K562 (cell line): ENCODE data around the gene CMTM5. TPM values are rescaled to one million over a fixed set of nuclear protein-coding genes. Genes with fewer than 3 reads are reported as not detected.

Experiments
- ATAC-seq: fragments of 200-7000 bp; cut with Tn5 transposase; 3 replicates; pipeline ENCODE4 v1.9.1; 2020; ENCODE audit warnings: moderate library complexity
- BruUV-seq: library from RNA; stranded (reverse); fragments of 400-500 nt; replicated peaks from 2 replicates; lab custom pipeline; 2021; lab: Mats Ljungman, UMichigan
- CTCF ChIA-PET: fragments of 300-600 bp; formaldehyde crosslinking; extraction: SDS; loops from one replicate; lab custom pipeline; 2021; ENCODE audit warnings: low intra/inter-chr PET ratio; lab: Yijun Ruan, JAX
- POLR2A ChIA-PET: fragments of 300-600, 350-650 bp; sonication (Branson Sonifier 250); formaldehyde crosslinking; extraction: SDS; loops from one replicate; lab custom pipeline; 2021; ENCODE audit warnings: antibody characterized with exemption, inconsistent platforms; lab: Yijun Ruan, JAX
- DNase-seq, 4 experiments: peaks; one replicate each; pipeline versions ENCODE4 v3.0.0 to v3.0.0-alpha.2; 2011 to 2018; ENCODE audit warnings: low spot score in 3 of 4, mixed read lengths in 3 of 4; ENCODE audit errors: extremely low read depth in 1 of 4
- FAIRE-seq: peaks from 2 replicates; lab custom pipeline; 2011; peaks lifted over from hg19 to GRCh38; lab: Jason Lieb, UNC
- H2AFZ ChIP-seq: 2 replicates; pipeline ENCODE4 v1.6.0; 2011; ENCODE audit warnings: low read depth, low read length, control low read depth, inconsistent platforms
- H3K27ac ChIP-seq: fragments of 200-600 bp; 3 replicates; pipeline ENCODE4 v1.8.0; 2011; ENCODE audit warnings: low read depth, mild to moderate bottlenecking, control low read depth, inconsistent platforms, low read length, moderate library complexity, mixed read lengths; ENCODE audit errors: extremely low read depth
- H3K27me3 ChIP-seq, 2 experiments: fragments of 300-600 bp in 1 of 2; 2 replicates in 1 of 2; 3 replicates in 1 of 2; pipeline versions ENCODE4 v1.6.0 to v1.8.0; 2011; ENCODE audit warnings: inconsistent platforms in 2 of 2, low read length in 2 of 2, mild to moderate bottlenecking in 1 of 2, mixed read lengths in 1 of 2, moderate library complexity in 1 of 2; ENCODE audit not compliant: control insufficient read depth in 2 of 2, insufficient read depth in 2 of 2
- H3K36me3 ChIP-seq: fragments of 300-600 bp; 3 replicates; pipeline ENCODE4 v1.8.0; 2011; ENCODE audit warnings: mild to moderate bottlenecking, low read length, inconsistent platforms; ENCODE audit not compliant: control insufficient read depth, insufficient read depth
- H3K4me1 ChIP-seq, 2 experiments: fragments of 200-600 bp in 1 of 2; replicated peaks in 1 of 2; 2 replicates in 1 of 2; 3 replicates in 1 of 2; pipeline versions ENCODE4 v1.5.1 to v1.8.0; 2011; ENCODE audit warnings: inconsistent platforms in 2 of 2, low read length in 2 of 2, mild to moderate bottlenecking in 1 of 2, mixed read lengths in 1 of 2, moderate library complexity in 1 of 2; ENCODE audit not compliant: control insufficient read depth in 2 of 2, insufficient read depth in 2 of 2
- H3K4me2 ChIP-seq: 2 replicates; pipeline ENCODE4 v1.6.1; 2011; ENCODE audit warnings: low read length, control low read depth, inconsistent platforms, mixed read lengths; ENCODE audit not compliant: insufficient read depth
- H3K4me3 ChIP-seq: fragments of 200-600 bp; sonication (generic), shearing (Covaris generic); 2 replicates; pipeline ENCODE4 v1.5.1; 2016; ENCODE audit warnings: control low read depth, inconsistent platforms
- H3K79me2 ChIP-seq: fragments of 200-600 bp; 3 replicates; pipeline ENCODE4 v1.8.0; 2011; ENCODE audit warnings: low read length, inconsistent platforms; ENCODE audit not compliant: control insufficient read depth, insufficient read depth
- H3K9ac ChIP-seq, 2 experiments: 2 replicates each; pipeline versions ENCODE4 v1.6.0 to v1.6.1; 2011; ENCODE audit warnings: low read depth in 2 of 2, low read length in 2 of 2, control low read depth in 1 of 2, inconsistent platforms in 1 of 2, mild to moderate bottlenecking in 1 of 2, mixed read lengths in 1 of 2; ENCODE audit not compliant: insufficient read depth in 1 of 2
- H3K9me1 ChIP-seq: one replicate; pipeline ENCODE4 v1.6.0; 2011; ENCODE audit warnings: inconsistent platforms, mild to moderate bottlenecking, low read length, moderate library complexity; ENCODE audit not compliant: control insufficient read depth, insufficient read depth
- H3K9me3 ChIP-seq: replicated peaks from 2 replicates; pipeline ENCODE4 v1.5.1; 2011; ENCODE audit warnings: low read depth, low read length, inconsistent platforms; ENCODE audit not compliant: control insufficient read depth, insufficient read depth
- H4K20me1 ChIP-seq: replicated peaks from 2 replicates; pipeline ENCODE4 v1.6.1; 2011; ENCODE audit warnings: low read length, inconsistent platforms, mixed read lengths; ENCODE audit not compliant: control insufficient read depth, insufficient read depth
- CEBPZ ChIP-seq: fragments of 150-350 bp; IDR thresholded peaks from 2 replicates; pipeline ENCODE4 v1.6.1; 2014; ENCODE audit warnings: low read depth, mild to moderate bottlenecking, low read length, borderline replicate concordance
- FOSL1 ChIP-seq: fragments of 200-800 bp; sonication (Bioruptor generic); conservative IDR thresholded peaks from 2 replicates; pipeline ENCODE4 v1.6.1; 2016; ENCODE audit warnings: missing genetic modification characterization, missing compliant biosample characterization
- FOXP1 ChIP-seq: sonication (generic); formaldehyde crosslinking; IDR thresholded peaks from 2 replicates; pipeline ENCODE4 v1.8.0; 2022; ENCODE audit warnings: mild to moderate bottlenecking, missing genetic modification reagents
- MITF ChIP-seq: IDR thresholded peaks from 2 replicates; pipeline ENCODE4 v1.6.1; 2014; ENCODE audit warnings: antibody characterized with exemption
- NFIC ChIP-seq: fragments of 450-650 bp; IDR thresholded peaks from 2 replicates; pipeline ENCODE4 v1.6.1; 2017; ENCODE audit warnings: mild to moderate bottlenecking, inconsistent platforms
- NRF1 ChIP-seq, 2 experiments: fragments of 450-650 bp; IDR thresholded peaks in 1 of 2; conservative IDR thresholded peaks in 1 of 2; 2 replicates each; pipeline ENCODE4 v1.6.1; 2014; ENCODE audit warnings: mild to moderate bottlenecking in 2 of 2
- SMAD1 ChIP-seq: fragments of 150-350 bp; IDR thresholded peaks from 2 replicates; pipeline ENCODE4 v1.6.1; 2014; ENCODE audit warnings: low read length, low read depth; ENCODE audit not compliant: partially characterized antibody
- SREBF1 ChIP-seq: fragments of 150-350 bp; IDR thresholded peaks from 2 replicates; pipeline ENCODE4 v1.6.1; 2014; ENCODE audit warnings: antibody characterized with exemption, low read depth, low read length, borderline replicate concordance
- SRF ChIP-seq, 2 experiments: fragments of 250-450, 450-650 bp in 1 of 2; sonication (Bioruptor Pico) in 1 of 2; sonication (generic) in 1 of 2; formaldehyde crosslinking; IDR thresholded peaks; 2 replicates each; pipeline versions ENCODE4 v1.5.0 to v1.5.1; 2020 to 2022; ENCODE audit warnings: mild to moderate bottlenecking in 1 of 2, missing genetic modification reagents in 1 of 2
- TAF1 ChIP-seq: IDR thresholded peaks from 2 replicates; pipeline ENCODE4 v1.6.1; 2011; ENCODE audit warnings: mild to moderate bottlenecking, low read length, moderate library complexity; ENCODE audit not compliant: insufficient read depth, control insufficient read depth, severe bottlenecking; ENCODE audit errors: extremely low read depth
- USF2 ChIP-seq: sonication (generic); formaldehyde crosslinking; IDR thresholded peaks from 2 replicates; pipeline ENCODE4 v1.5.0; 2020; ENCODE audit warnings: missing genetic modification reagents
- ZNF134 ChIP-seq: fragments of 250-450 bp; sonication (Bioruptor Pico); conservative IDR thresholded peaks from 2 replicates; pipeline ENCODE4 v1.4.0; 2020
- WGBS: fragments of 100-300 bp; shearing (Covaris generic); methylation state at CpG from one replicate; pipeline ENCODE4 v1.1.6; 2016; ENCODE audit warnings: low coverage, mixed read lengths; ENCODE audit not compliant: insufficient coverage; ENCODE audit errors: missing lambda C conversion rate; 5-methylcytosine and 5-hydroxymethylcytosine counted together
- in situ Hi-C: fragments of 300-500 bp; cut with MboI; formaldehyde crosslinking; loops from 4 replicates; pipeline ENCODE4 v1.15.0; 2018; ENCODE audit warnings: inconsistent platforms, mixed read lengths
- intact Hi-C: fragments of 100-400 bp; cut with micrococcal nuclease; formaldehyde crosslinking; loops from 2 replicates; pipeline ENCODE4 v1.14.2; 2022
- polyA plus RNA-seq, 8 experiments: library from polyadenylated mRNA; depleted of rRNA in 4 of 8; stranded (reverse) in 5 of 8; unstranded in 3 of 8; fragments of >200 nt; fragmentation: Nextera tagmentation in 2 of 8; fragmentation: Illumina TruSeq in 1 of 8; extraction: Ambion mirVana in 2 of 8; extraction: Trizol in 1 of 8; gene quantifications; 2 replicates each; pipeline versions ENCODE4 v1.2.1 to v1.2.3, GENCODE V29; 2011 to 2014; ENCODE audit warnings: inconsistent platforms in 1 of 8, missing spikeins in 1 of 8
- total RNA-seq, 7 experiments: library from RNA; depleted of rRNA in 6 of 7; stranded (reverse); fragments of >200 nt in 6 of 7; fragmentation: Illumina TruSeq in 2 of 7; extraction: Trizol in 2 of 7; gene quantifications; 2 replicates each; pipeline versions ENCODE4 v1.2.1 to v1.2.3, GENCODE V29; 2011 to 2021; ENCODE audit warnings: low replicate concordance in 1 of 7
- TF ChIP-seq, protein P1 (sequence below): fragments of 450-650 bp; formaldehyde crosslinking; IDR thresholded peaks from 2 replicates; pipeline ENCODE4 v1.4.0; 2020; ENCODE audit warnings: mild to moderate bottlenecking, moderate library complexity

Gene CMTM5
- total and polyA plus RNA-seq, 9 of the 15 experiments (the other 6 are each of a cell fraction or from before 2014, with no cell fraction given): 0.21 TPM; not detected in 8

- no TSS peak for BruUV-seq
- DNase-seq (no peak), ATAC-seq (no peak), FAIRE-seq (no peak)
- no peak overlapping the region for H3K4me3 ChIP-seq
- H3K9ac ChIP-seq: no peak overlapping the region
- no peak overlapping the region for H3K27ac ChIP-seq
- no peaks in the 10 kb centered on the region for H3K9me1 ChIP-seq
- no peaks in the 10 kb centered on the region for H3K36me3 ChIP-seq
- intact Hi-C loops (no loop called here), in situ Hi-C loops (no loop called here)
- ChIA-PET CTCF (no interaction called here), POLR2A (no interaction called here)
- 11% methylated on average over 4 of the region's 11 CpGs for WGBS
- peaks cover 0 to 5% of the 10 kb centered on the region in 2 experiments; a peak in 3 of 5 replicates for H3K4me1 ChIP-seq
- peaks cover 10 to 49% of the 10 kb centered on the region in 2 experiments for H3K27me3 ChIP-seq
- no peaks in the 10 kb centered on the region; the same call in 1 of the 2 replicates for H4K20me1 ChIP-seq
- H3K9me3 ChIP-seq: no peaks in the 10 kb centered on the region
- H3K79me2 ChIP-seq: no peaks in the 10 kb centered on the region
- H2AFZ ChIP-seq: no peak overlapping the region
- no peak overlapping the region for H3K4me2 ChIP-seq
- no peak for TF ChIP-seq SREBF1
- TF ChIP-seq ZNF134: no peak
- no peak for TF ChIP-seq MITF
- no peak for TF ChIP-seq NRF1 (conservative IDR thresholded peaks at IDR 0.05 in 1 of 2, IDR thresholded peaks at IDR 0.05 in 1 of 2)
- no peak for TF ChIP-seq SRF (CRISPR knock-in tag; IDR thresholded peaks at IDR 0.05)
- no peak for TF ChIP-seq USF2 (CRISPR knock-in tag)
- TF ChIP-seq TAF1: no peak
- TF ChIP-seq FOXP1 (CRISPR knock-in tag): no peak
- TF ChIP-seq, protein P1, sequence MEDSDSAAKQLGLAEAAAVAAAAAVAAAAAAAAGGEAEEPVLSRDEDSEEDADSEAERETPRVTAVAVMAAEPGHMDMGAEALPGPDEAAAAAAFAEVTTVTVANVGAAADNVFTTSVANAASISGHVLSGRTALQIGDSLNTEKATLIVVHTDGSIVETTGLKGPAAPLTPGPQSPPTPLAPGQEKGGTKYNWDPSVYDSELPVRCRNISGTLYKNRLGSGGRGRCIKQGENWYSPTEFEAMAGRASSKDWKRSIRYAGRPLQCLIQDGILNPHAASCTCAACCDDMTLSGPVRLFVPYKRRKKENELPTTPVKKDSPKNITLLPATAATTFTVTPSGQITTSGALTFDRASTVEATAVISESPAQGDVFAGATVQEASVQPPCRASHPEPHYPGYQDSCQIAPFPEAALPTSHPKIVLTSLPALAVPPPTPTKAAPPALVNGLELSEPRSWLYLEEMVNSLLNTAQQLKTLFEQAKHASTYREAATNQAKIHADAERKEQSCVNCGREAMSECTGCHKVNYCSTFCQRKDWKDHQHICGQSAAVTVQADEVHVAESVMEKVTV (CRISPR knock-in tag): no peak
- TF ChIP-seq FOSL1: no peak
- no peak for TF ChIP-seq SMAD1
- no peak for TF ChIP-seq CEBPZ
- TF ChIP-seq NFIC: no peak
Observed at GRCh38 chr14:23359167-23359626, 17.6 kb upstream of the CMTM5 start.
